ENCODE data around the gene EFCAB6. TPM values are rescaled to one million over a fixed set of nuclear protein-coding genes. Genes with fewer than 3 reads are reported as not detected.

Gene EFCAB6
- total RNA-seq, 1 experiment from 2014 or later = 0.21 TPM

- no peak overlapping the region for H3K27ac ChIP-seq (ENCODE audit: low read length)
- H3K36me3 ChIP-seq (ENCODE audit: control insufficient read depth, insufficient read depth, low read length) = no peaks in the 10 kb centered on the region
- ATAC-seq (no peak), DNase-seq (ENCODE audit: low read depth, low spot score) (no peak)
- ChIA-PET POLR2A (no interaction called here), CTCF (no interaction called here)
- no peak overlapping the region for H3K4me3 ChIP-seq (ENCODE audit: low read depth in 2 of 2, low read length in 2 of 2)
- no TSS peak for BruUV-seq (replicated peaks)
- TF ChIP-seq CTCF (IDR thresholded peaks at IDR 0.05) (no peak), POLR2AphosphoS5 (IDR thresholded peaks at IDR 0.05; ENCODE audit: low read depth, low read length) (no peak), SIN3A (IDR thresholded peaks at IDR 0.05; ENCODE audit: borderline replicate concordance, insufficient read depth, low read depth, low read length) (no peak), REST (IDR thresholded peaks at IDR 0.05; ENCODE audit: insufficient read depth in 1 of 2, low read depth in 2 of 2, low read length in 1 of 2) (no peak)
- H3K4me1 ChIP-seq (ENCODE audit: control insufficient read depth, insufficient read depth, low read length) = no peaks in the 10 kb centered on the region
- intact Hi-C loops (cut with micrococcal nuclease; ENCODE audit: unreplicated experiment) = no loop called here
- in situ Hi-C loops (cut with HindIII; ENCODE audit: low pct_unique_long_range_greater_than_20kb, low sequenced_read_pairs) = no loop called here
- no peaks in the 10 kb centered on the region for H3K27me3 ChIP-seq (ENCODE audit: control insufficient read depth, insufficient read depth, low read length)
- no peaks in the 10 kb centered on the region for H3K9me3 ChIP-seq (ENCODE audit: control insufficient read depth, insufficient read depth, low read depth, low read length)
Observed at GRCh38 chr22:43516996-43517635, 295.0 kb downstream of the EFCAB6 start.

GRCh38 chr22:43516386-43516785, 295.7 kb downstream of the EFCAB6 start:
- TF ChIP-seq TCF7L2 (IDR thresholded peaks at IDR 0.05; ENCODE audit: low read depth, low read length) = no peak
- TF ChIP-seq POLR2AphosphoS5 (IDR thresholded peaks at IDR 0.05; ENCODE audit: low read depth, low read length) = no peak
- no peak for TF ChIP-seq CTCF (IDR thresholded peaks at IDR 0.05)
- no peak for TF ChIP-seq REST (IDR thresholded peaks at IDR 0.05; ENCODE audit: insufficient read depth in 1 of 2, low read depth in 2 of 2, low read length in 1 of 2)
- no peak for TF ChIP-seq SIN3A (IDR thresholded peaks at IDR 0.05; ENCODE audit: borderline replicate concordance, insufficient read depth, low read depth, low read length)
- intact Hi-C loops (cut with micrococcal nuclease; ENCODE audit: unreplicated experiment) = no loop called here
- H3K4me1 ChIP-seq (ENCODE audit: control insufficient read depth, insufficient read depth, low read length) = no peaks in the 10 kb centered on the region
- CTCF ChIA-PET = no interaction called here
- in situ Hi-C loops (cut with HindIII; ENCODE audit: low pct_unique_long_range_greater_than_20kb, low sequenced_read_pairs) = no loop called here
- BruUV-seq (replicated peaks) = no TSS peak
- POLR2A ChIA-PET = no interaction called here
- H3K27ac ChIP-seq (ENCODE audit: low read length) = no peak overlapping the region
- DNase-seq (ENCODE audit: low read depth, low spot score) (no peak), ATAC-seq (no peak)
- H3K36me3 ChIP-seq (ENCODE audit: control insufficient read depth, insufficient read depth, low read length) = no peaks in the 10 kb centered on the region
- no peaks in the 10 kb centered on the region for H3K9me3 ChIP-seq (ENCODE audit: control insufficient read depth, insufficient read depth, low read depth, low read length)
- H3K27me3 ChIP-seq (ENCODE audit: control insufficient read depth, insufficient read depth, low read length) = no peaks in the 10 kb centered on the region
- no peak overlapping the region for H3K4me3 ChIP-seq (ENCODE audit: low read depth in 2 of 2, low read length in 2 of 2)
